Stomach smooth muscle (tissue), 2 donors: Measurements from ENCODE around the gene GCSAM.

Experiments used
- H3K27ac ChIP-seq: one replicate; pipeline ENCODE4 v1.7.0; 2013; ENCODE audit warnings: mild to moderate bottlenecking, low read length, inconsistent platforms
- H3K27me3 ChIP-seq, 2 donors: one replicate each; pipeline ENCODE4 v1.7.0; 2013; ENCODE audit warnings: low read length in 2 of 2; ENCODE audit not compliant: insufficient read depth in 2 of 2, control insufficient read depth in 1 of 2
- H3K36me3 ChIP-seq, 2 donors: one replicate each; pipeline ENCODE4 v1.7.0; 2013; ENCODE audit warnings: low read length in 2 of 2; ENCODE audit not compliant: control insufficient read depth in 2 of 2, insufficient read depth in 2 of 2
- H3K4me1 ChIP-seq: one replicate; pipeline ENCODE4 v1.7.0; 2013; ENCODE audit warnings: low read length; ENCODE audit not compliant: control insufficient read depth, insufficient read depth
- H3K4me3 ChIP-seq, 2 donors: one replicate each; pipeline ENCODE4 v1.7.0; 2013; ENCODE audit warnings: low read length in 2 of 2
- H3K9ac ChIP-seq, 2 donors: one replicate each; pipeline ENCODE4 v1.7.0; 2013; ENCODE audit warnings: low read length in 2 of 2, mild to moderate bottlenecking in 1 of 2
- H3K9me3 ChIP-seq, 2 donors: one replicate each; pipeline ENCODE4 v1.7.0; 2013; ENCODE audit warnings: low read length in 2 of 2; ENCODE audit not compliant: control insufficient read depth in 2 of 2
- donor health status: healthy.
- donor health status: Pancreatic carcinoma.

GCSAM gene

GRCh38 chr3:112129925-112130637, 3.0 kb downstream of the GCSAM start:
- Histone ChIP-seq H3K4me1 (no peaks in the 10 kb centered on the region), H3K27ac (no peak overlapping the region), H3K27me3 (no peaks in the 10 kb centered on the region), H3K9me3 (no peaks in the 10 kb centered on the region), H3K9ac (no peak overlapping the region), H3K36me3 (no peaks in the 10 kb centered on the region), H3K4me3 (no peak overlapping the region)

- no peak overlapping the region for H3K27ac ChIP-seq
- no peak overlapping the region for H3K9ac ChIP-seq
- no peak overlapping the region for H3K4me3 ChIP-seq
- H3K27me3 ChIP-seq, result no peaks in the 10 kb centered on the region
- no peaks in the 10 kb centered on the region for H3K4me1 ChIP-seq
- H3K36me3 ChIP-seq, result no peaks in the 10 kb centered on the region
- H3K9me3 ChIP-seq, result no peaks in the 10 kb centered on the region
Measured at GRCh38 chr3:112128843-112129727, 4.0 kb downstream of the GCSAM start.

GRCh38 chr3:112127522-112128494, 5.2 kb downstream of the GCSAM start:
- no peak overlapping the region for H3K27ac ChIP-seq
- no peaks in the 10 kb centered on the region for H3K4me1 ChIP-seq
- H3K36me3 ChIP-seq, result no peaks in the 10 kb centered on the region
- no peak overlapping the region for H3K4me3 ChIP-seq
- no peaks in the 10 kb centered on the region for H3K9me3 ChIP-seq
- no peak overlapping the region for H3K9ac ChIP-seq
- H3K27me3 ChIP-seq, result no peaks in the 10 kb centered on the region

- Histone ChIP-seq H3K27ac (no peak overlapping the region), H3K9ac (no peak overlapping the region), H3K4me3 (no peak overlapping the region), H3K36me3 (no peaks in the 10 kb centered on the region), H3K9me3 (no peaks in the 10 kb centered on the region), H3K4me1 (no peaks in the 10 kb centered on the region), H3K27me3 (no peaks in the 10 kb centered on the region)
Measured at GRCh38 chr3:112126511-112126911, 6.5 kb downstream of the GCSAM start.

GRCh38 chr3:112124907-112125607, 8.0 kb downstream of the GCSAM start:
- Histone ChIP-seq H3K4me1 (no peaks in the 10 kb centered on the region), H3K27ac (no peak overlapping the region), H3K9ac (no peak overlapping the region), H3K4me3 (no peak overlapping the region), H3K36me3 (no peaks in the 10 kb centered on the region), H3K27me3 (no peaks in the 10 kb centered on the region), H3K9me3 (no peaks in the 10 kb centered on the region)

GRCh38 chr3:112123548-112123947, 9.5 kb downstream of the GCSAM start:
- H3K27me3 ChIP-seq, result no peaks in the 10 kb centered on the region
- H3K4me1 ChIP-seq, result no peaks in the 10 kb centered on the region
- H3K4me3 ChIP-seq, result no peak overlapping the region
- H3K36me3 ChIP-seq, result no peaks in the 10 kb centered on the region
- H3K9me3 ChIP-seq, result no peaks in the 10 kb centered on the region
- H3K27ac ChIP-seq, result no peak overlapping the region
- H3K9ac ChIP-seq, result no peak overlapping the region

- Histone ChIP-seq H3K27me3 (no peaks in the 10 kb centered on the region), H3K9ac (no peak overlapping the region), H3K27ac (no peak overlapping the region), H3K4me3 (no peak overlapping the region), H3K4me1 (no peaks in the 10 kb centered on the region), H3K36me3 (no peaks in the 10 kb centered on the region), H3K9me3 (no peaks in the 10 kb centered on the region)
Measured at GRCh38 chr3:112122870-112123269, 10.2 kb downstream of the GCSAM start.

GRCh38 chr3:112121577-112122547, 11.2 kb downstream of the GCSAM start:
- Histone ChIP-seq H3K27me3 (no peaks in the 10 kb centered on the region), H3K36me3 (no peaks in the 10 kb centered on the region), H3K27ac (no peak overlapping the region), H3K9me3 (no peaks in the 10 kb centered on the region), H3K9ac (no peak overlapping the region), H3K4me3 (no peak overlapping the region), H3K4me1 (no peaks in the 10 kb centered on the region)

- no peaks in the 10 kb centered on the region for H3K27me3 ChIP-seq
- H3K36me3 ChIP-seq, result no peaks in the 10 kb centered on the region
- no peaks in the 10 kb centered on the region for H3K9me3 ChIP-seq
- no peaks in the 10 kb centered on the region for H3K4me1 ChIP-seq
- no peak overlapping the region for H3K4me3 ChIP-seq
- no peak overlapping the region for H3K9ac ChIP-seq
- H3K27ac ChIP-seq, result no peak overlapping the region
Measured at GRCh38 chr3:112119962-112120836, 12.8 kb downstream of the GCSAM start.
